Activated CD8-positive, alpha-beta memory T cell treated with anti-CD3 and anti-CD28 coated beads, Interleukin-2, amount 50 U/mL, for 1 hour (primary cell): ENCODE data around the gene SLC35D2.
"Not testable (repeated sequence)": the region's sequence is repeated elsewhere in the genome, so short reads cannot be mapped to it uniquely, and the experiment has no call there.

ENCODE experiments used
- DNase-seq: peaks from one replicate; pipeline ENCODE4 v3.0.0-alpha.2; 2020; ENCODE audit errors: extremely low read depth

The SLC35D2 gene

GRCh38 chr9:96400132-96400910, 16.8 kb upstream of the SLC35D2 start:
- DNase-seq = no peak

DNA sequence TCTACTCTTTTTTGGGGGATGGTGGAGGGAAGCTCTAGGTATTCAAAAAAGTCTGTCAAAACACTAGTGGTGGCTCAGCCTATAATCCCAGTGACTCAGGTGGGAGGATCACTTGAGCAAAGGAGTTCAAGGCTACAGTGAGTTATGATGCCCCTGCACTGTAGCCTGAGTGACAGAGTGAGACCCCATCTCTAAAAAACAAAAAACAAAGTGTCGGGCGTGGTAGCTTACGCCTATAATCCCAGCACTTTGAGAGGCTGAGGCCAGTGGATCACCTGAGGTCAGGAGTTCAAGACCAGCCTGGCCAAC, 15.8 kb upstream of the SLC35D2 start:
- no peak for DNase-seq

DNA sequence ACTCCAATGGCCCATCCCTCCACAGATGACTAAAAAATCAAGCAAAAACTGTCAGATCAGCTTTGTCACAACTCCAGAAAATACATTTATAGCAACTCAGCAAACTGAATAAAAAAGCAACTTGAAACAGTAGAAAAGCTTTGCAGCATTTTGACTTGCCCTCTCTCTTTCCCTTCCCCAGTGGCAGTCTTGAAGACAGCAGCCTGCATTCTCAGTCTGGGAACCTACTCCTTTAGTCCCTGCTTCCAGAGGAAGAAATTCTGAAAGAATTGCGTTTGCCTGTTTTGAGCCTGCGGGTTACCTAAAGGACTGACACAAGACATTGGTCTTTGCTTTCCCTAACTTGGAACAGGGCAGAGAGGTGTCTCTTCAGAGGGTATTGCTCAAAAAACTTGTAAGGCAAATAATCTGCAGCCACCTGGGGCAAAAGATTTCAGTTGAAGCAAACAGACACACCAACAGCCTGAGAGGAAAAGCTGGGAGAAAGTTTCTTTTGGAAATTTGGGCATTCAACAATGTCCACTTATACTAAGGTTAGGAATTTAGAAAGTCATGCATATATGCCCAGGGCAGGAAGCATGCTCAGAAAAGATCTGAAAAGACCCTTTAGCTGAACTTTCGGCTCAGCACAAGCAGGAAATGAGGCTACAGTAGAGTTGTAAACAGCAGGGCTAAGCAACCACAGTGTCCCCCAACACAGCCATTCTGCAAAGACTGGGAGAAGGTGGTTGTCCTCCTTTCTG, 15.2 kb upstream of the SLC35D2 start:
- no peak for DNase-seq

- DNase-seq = no peak
Observed at GRCh38 chr9:96395964-96396363, 12.5 kb upstream of the SLC35D2 start.

GRCh38 chr9:96394832-96395496, 11.5 kb upstream of the SLC35D2 start:
- no peak for DNase-seq

- DNase-seq = no peak
Observed at GRCh38 chr9:96392263-96392662, 8.8 kb upstream of the SLC35D2 start.

DNA sequence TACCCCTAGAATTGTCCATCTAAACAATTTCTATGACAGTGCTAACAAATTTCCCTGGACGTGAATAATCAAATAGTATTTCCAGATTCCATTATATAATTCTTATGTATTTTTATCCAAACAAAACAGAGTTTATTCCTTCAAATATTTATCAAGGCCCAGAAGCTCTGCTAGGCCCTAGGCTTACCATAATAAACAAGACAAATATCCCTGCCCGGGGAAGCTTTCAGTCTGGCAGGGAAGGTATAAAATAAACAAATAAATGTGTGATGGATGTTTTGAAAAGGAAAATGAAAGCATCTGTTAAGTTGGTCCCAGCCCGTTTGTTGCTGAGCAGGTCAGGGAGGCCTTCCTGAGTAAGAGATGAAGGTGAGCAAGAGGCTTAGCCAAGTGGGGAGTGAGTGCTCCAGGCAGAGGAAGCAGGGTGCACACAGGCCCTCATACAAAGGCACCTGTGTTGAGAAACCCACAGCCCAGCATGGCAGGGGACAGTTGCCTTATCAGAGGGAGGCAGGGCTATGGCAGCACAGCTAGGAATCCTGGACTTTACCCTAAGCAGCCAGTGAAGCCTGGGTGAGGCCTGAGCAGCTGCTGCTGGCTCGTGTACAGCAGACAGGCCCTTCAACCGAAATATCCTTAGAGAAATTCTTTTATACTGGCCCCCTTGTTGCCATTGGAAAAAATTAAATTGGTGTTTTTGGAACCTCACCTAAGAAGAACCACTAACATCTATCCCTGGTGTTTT, 7.7 kb upstream of the SLC35D2 start:
- DNase-seq = no peak

DNA sequence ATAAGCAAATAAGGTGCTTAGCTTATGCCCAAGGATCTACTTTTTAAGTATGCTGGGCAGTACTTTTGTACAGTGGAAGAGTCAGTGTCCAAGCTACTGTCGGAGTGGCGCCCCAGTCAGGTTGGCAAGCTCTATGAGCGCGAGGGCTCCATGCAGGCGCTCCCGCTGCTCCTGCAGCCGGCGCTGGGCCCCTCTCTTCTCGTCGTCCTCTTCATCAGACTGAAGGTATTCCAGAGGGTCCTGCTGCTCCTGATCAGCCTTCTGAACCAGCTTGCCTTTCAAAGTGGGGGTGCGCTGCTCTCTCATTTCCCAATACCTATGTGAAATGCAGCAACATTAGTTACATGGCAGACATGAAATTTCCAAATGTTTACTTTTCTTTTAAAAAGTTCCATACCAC, 4.6 kb upstream of the SLC35D2 start:
- no peak for DNase-seq

- DNase-seq = no peak
Observed at GRCh38 chr9:96386157-96386556, 2.6 kb upstream of the SLC35D2 start.

DNA sequence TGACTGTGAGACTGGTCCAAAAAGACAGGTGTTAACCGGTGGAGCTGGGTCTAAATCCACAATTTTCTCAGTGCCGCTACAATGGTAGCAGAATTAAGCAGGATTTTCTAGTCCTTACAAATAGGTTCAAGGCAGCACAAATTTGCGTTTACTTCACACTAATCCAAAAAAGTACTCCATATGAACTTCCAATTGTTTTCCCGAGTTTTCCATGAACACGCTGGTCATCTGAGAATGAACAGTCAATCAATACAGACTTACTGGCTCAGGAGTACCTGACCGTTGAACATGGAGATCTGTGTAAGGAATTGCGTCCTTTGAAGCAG, 709 bp downstream of the SLC35D2 start:
- DNase-seq = no peak

DNA sequence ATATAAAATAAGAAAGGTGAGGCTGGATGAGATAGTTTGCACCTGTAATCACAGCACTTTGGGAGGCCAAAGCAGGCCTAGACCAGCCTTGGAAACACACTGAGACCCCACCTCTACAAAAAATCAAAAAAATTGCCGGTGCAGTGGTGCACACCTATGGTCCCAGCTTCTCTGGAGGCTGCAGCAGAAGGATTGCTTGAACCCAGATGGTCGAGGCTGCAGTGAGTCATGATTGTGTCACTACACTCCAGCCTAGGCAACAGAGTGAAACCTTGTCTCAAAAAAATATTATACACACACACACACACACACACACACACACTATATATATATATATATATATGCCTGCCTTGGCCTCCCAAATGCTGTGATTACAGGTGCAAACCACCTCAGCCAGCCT, 1.3 kb downstream of the SLC35D2 start:
- DNase-seq = no peak

DNA sequence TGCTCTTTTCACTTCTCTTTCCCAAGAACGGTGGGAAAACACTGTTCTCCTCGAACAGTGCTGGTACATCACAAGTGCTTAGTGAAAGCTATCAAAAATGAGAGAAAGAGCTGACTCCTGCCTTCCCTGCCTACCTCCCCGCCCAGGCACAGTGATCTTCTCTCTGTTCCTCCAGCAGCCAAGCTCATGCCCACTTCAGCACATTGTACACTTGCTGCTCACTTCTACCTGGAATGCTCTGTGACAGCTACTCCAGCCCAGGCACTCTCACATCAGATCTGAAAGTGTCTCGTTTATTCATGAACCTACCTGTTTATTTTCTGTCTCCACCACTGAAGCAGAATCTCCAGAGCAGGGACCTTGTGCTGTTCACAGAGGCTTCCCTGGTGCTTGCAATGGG, 1.8 kb downstream of the SLC35D2 start:
- no peak for DNase-seq

DNA sequence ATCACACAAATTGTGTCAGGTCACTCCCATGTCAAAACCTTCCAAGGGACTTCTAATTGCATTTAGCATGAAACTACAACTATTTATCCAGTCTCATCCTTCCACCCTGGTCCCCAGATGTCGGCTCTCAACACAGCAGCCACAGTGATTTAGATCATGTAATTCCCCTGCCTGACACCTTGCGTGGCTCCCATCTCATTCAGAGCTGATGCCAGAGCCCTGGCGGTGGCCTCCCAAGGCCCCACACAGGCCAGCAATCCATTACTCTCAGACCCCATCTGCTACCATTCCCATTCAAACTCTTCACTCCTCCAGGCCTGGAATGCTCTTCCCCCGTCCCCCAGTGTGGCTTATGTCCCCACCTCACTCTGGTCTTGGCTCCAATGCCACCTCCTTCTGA, 2.4 kb downstream of the SLC35D2 start:
- no peak for DNase-seq

GRCh38 chr9:96379461-96379860, 4.0 kb downstream of the SLC35D2 start:
- DNase-seq = no peak

GRCh38 chr9:96378187-96378586, 5.3 kb downstream of the SLC35D2 start:
- DNase-seq = no peak

DNA sequence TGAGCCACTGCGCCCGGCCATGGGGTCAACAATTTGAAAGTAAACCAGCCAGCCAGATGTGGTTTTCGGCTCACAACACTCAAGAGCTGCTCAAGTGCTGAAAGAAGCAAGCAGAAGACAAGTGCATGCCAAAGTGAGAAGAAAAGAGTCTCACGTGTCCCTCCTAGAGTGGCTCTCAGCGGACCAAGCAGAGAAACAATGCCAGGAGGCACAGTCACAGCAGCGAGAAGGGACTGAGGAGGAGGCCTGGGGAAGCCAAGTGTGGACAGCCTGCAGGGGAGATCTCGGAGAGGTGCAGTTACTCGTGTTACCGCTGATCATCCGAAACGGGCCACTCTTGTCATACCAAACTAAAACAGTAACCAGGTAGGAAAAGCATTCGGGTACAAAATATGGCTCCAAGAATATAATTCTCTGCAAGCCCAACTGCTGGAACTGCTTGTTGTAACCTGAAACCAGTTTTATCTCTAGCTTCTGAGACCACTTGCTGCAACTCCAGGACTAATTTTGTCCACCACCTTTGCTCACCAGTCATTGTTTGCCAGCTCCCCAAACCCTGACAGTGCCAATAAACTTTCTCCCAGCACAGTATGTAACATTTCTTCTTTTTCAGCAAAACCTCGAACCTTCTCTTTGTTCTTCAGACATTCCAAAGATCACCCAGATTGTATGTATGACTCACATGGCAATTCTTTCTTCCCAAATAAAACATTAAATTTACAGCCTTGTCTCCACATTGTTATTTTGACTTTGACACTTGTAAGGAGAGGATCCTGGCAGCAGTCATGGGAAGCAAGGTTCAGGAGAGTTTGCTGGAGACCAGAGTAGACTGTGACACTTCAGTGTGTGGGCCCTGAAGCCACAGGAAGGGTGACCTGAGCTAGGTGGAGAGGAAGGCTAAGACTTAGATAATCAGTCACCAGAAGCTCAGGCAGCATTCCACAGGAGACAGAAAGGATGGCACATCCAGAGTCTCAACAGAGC, 6.3 kb downstream of the SLC35D2 start:
- DNase-seq = no peak

- DNase-seq = not testable (repeated sequence)
Observed at GRCh38 chr9:96375507-96375906, 8.0 kb downstream of the SLC35D2 start.

DNA sequence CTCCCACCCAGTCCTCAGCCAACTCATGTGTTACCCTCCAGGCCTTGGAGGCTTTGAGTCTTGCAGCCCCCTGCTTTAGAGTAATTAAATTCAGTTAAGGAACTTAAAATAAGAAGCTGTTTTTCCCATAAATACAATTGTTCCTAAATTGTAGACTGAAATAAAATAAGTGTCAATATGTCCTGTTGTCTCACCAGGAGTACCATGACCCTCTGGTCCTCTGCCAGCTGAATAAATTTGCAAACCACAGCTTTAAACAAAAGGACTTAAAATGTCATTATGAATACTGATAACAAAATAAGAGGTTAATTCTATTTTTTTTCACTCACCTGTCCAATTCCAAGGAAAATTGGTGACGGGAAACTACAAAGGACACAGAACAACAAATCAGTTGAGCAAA, 15.6 kb downstream of the SLC35D2 start:
- DNase-seq = no peak

DNA sequence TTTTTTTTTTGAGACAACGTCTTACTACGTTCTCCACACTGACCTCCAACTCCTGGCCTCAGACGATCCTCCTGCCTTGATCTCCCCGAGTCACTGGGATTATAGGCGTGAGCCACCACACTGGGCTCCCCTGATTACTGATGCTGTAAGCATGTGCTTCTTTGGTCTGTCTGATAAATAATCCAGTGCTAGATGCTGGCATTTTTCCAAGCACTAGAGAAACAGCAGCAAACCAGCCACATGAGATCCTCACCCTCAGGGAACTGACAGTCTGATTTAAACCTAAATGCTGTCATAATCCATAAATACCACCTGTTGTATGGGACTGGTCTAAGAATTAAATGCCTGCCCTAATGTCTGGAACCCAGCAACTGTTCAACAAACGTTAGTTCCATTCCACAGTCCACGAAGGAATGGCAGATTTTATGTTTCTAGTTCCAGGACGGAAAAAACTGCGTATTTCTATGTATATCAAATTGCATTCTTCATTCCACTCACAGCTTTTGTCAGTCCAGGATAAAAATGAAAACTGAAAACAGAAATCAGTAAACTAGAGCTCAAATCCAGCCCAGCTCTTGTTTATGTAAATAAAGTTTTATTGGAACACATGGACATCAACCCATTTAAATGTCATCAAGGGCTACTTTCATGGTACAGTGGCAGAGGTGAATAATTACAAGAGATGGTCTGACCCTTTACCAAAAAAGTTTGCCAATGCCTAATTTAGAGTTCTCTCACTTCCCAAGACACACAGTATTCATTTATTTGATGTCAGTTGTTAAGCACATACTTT, 20.1 kb downstream of the SLC35D2 start:
- DNase-seq = no peak

DNA sequence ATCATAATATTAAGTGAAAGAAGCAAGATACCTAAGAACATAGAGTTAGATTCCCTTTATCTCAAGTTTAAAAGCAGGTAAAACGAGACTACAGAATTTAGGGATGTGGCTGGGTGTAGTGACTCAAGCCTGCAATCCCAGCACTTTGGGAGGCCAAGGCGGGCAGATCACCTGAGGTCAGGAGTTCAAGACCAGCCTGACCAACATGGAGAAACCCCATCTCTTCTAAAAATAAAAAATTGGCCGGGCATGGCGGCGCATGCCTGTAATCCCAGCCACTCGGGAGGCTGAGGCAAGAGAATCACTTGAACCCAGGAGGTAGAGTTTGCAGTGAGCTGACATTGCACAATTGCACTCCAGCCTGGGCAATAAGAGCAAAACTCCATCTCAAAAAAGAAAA, 21.4 kb downstream of the SLC35D2 start:
- DNase-seq = not testable (repeated sequence)
